Mesothelial cell of epicardium (in vitro differentiated cells): ENCODE measurements around the gene ATP9A. TPM values are rescaled to one million over a fixed set of nuclear protein-coding genes. Genes with fewer than 3 reads are reported as not detected.
A peak's percentile ranks its signal among the peaks of the same experiment; 100 is the strongest.
"Not testable (repeated sequence)": the region's sequence is repeated elsewhere in the genome, so short reads cannot be mapped to it uniquely, and the experiment has no call there.

ENCODE experiments used
- DNase-seq, 2 experiments: peaks; one replicate each; pipeline ENCODE4 v3.0.0; 2021; ENCODE audit warnings: low spot score in 2 of 2; ENCODE audit not compliant: unreplicated experiment in 2 of 2
- H3K27ac Mint-ChIP-seq: 2 replicates; pipeline ENCODE4 v1.8.0; 2021; ENCODE audit warnings: mixed read lengths
- H3K27me3 Mint-ChIP-seq: 2 replicates; pipeline ENCODE4 v1.8.0; 2021; ENCODE audit warnings: low read depth, mixed read lengths
- H3K36me3 Mint-ChIP-seq: 2 replicates; pipeline ENCODE4 v1.8.0; 2021; ENCODE audit warnings: mixed read lengths
- H3K4me1 Mint-ChIP-seq: 2 replicates; pipeline ENCODE4 v1.8.0; 2021; ENCODE audit warnings: mixed read lengths
- H3K4me3 Mint-ChIP-seq: 2 replicates; pipeline ENCODE4 v1.8.0; 2021; ENCODE audit warnings: mild to moderate bottlenecking, moderate library complexity, mixed read lengths
- H3K9me3 Mint-ChIP-seq: 2 replicates; pipeline ENCODE4 v1.8.0; 2021; ENCODE audit warnings: mixed read lengths
- total RNA-seq: library from RNA; stranded (reverse); gene quantifications from 3 replicates; pipeline ENCODE4 v1.2.1, GENCODE V29; 2021
- TF ChIP-seq, protein P1 (sequence below): fragments of 200-600 bp; sonication (generic); IDR thresholded peaks from one replicate; pipeline ENCODE4 v1.5.0; 2021; ENCODE audit warnings: antibody characterized with exemption; ENCODE audit not compliant: unreplicated experiment

ATP9A gene
- total RNA-seq, 1 donor from 2014 or later = 80.0 TPM

DNA sequence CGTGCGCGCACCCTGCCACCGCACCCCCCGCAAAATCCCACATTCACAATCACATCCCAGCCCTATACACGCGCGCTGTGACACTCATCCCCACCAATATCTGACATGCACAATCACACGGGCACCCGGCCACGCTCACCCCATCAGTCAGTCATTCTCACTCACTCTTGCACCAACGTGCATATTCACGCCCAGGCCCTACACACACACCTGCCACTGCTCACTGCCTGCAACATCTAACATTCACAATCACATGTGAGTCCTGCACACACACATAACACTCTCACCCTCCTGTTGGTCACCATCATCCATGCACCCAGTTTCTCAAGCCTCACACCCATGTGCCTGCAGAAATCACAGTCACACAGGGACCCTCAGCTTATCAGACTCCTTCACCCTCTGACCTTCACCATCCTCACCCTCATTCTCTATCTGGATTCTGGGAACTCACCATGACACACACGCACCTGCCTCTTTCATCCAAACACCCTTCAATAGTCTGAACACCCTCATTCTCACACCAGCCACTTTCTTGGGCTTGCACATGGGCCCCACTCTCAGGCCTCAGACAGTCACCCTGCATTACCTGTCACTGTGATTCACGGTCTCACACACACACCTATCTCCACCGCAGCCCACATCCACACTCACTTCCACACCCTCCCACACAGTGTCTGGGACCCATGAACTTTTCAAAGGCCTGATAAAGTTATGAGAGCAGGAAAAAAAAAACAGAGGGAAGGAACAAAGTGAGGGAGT is 748 bp upstream of the ATP9A start:
- TF ChIP-seq, protein P1, sequence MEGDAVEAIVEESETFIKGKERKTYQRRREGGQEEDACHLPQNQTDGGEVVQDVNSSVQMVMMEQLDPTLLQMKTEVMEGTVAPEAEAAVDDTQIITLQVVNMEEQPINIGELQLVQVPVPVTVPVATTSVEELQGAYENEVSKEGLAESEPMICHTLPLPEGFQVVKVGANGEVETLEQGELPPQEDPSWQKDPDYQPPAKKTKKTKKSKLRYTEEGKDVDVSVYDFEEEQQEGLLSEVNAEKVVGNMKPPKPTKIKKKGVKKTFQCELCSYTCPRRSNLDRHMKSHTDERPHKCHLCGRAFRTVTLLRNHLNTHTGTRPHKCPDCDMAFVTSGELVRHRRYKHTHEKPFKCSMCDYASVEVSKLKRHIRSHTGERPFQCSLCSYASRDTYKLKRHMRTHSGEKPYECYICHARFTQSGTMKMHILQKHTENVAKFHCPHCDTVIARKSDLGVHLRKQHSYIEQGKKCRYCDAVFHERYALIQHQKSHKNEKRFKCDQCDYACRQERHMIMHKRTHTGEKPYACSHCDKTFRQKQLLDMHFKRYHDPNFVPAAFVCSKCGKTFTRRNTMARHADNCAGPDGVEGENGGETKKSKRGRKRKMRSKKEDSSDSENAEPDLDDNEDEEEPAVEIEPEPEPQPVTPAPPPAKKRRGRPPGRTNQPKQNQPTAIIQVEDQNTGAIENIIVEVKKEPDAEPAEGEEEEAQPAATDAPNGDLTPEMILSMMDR = no peak
- no peak for DNase-seq
- peak overlapping the region; percentile 78 for H3K4me3 Mint-ChIP-seq

DNA sequence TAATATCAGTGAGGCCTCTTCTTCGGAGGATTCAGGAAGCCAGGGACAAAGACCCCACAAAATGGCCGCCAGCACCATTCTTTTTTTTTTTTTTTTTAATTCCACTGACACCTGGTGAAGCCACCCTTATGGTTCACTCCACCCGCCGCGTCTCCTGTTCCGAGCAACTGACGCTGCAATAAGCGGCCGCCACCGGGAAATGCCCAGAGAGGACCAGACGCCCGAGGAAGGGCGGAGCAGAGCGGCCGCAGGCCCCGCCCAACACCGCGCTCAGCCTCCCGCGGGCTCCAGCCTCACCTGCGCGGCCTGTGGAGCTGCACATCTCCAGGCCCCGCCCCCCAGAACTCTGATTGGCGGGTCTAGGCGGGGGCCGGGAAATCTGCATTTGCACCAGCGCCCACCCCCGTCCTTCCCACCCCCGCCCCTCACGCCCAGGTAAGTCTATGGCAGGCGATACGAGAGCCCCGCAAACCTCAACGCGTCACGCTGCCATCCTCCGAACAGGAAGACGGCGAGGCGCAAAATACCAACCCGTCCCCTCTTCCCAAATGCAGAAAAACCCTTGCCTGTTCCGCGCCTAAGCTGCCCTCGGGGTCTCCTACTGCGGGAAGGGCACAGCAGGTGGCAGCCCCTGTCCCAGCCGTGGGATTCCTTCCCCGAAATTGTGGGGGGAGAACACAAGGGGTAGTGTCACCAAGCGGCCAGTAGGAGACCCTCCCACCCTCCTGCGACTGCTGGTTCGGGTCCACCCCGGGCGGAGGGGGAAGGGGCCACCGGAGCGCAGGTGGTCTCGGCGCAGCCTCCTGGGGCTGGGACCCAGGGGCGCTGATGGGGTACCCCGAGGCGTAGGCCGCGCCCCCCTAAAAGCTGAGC is 960 bp downstream of the ATP9A start:
- Mint-ChIP-seq H3K27ac (peak overlapping the region; percentile 91), H3K9me3 (no peaks in the 10 kb centered on the region), H3K36me3 (peaks cover 1% of the 10 kb centered on the region), H3K4me3 (peak overlapping the region; percentile 78), H3K27me3 (no peaks in the 10 kb centered on the region), H3K4me1 (peaks cover 7% of the 10 kb centered on the region)
- TF ChIP-seq, protein P1 = peak; percentile 52
- DNase-seq = peak; percentile 74 to 80

More for the DNA sequence above, 748 bp upstream of the ATP9A start:
- Mint-ChIP-seq H3K4me1 (peaks cover 7% of the 10 kb centered on the region), H3K27ac (peak overlapping the region; percentile 89), H3K9me3 (no peaks in the 10 kb centered on the region), H3K27me3 (no peaks in the 10 kb centered on the region), H3K36me3 (peaks cover 1% of the 10 kb centered on the region)

DNA sequence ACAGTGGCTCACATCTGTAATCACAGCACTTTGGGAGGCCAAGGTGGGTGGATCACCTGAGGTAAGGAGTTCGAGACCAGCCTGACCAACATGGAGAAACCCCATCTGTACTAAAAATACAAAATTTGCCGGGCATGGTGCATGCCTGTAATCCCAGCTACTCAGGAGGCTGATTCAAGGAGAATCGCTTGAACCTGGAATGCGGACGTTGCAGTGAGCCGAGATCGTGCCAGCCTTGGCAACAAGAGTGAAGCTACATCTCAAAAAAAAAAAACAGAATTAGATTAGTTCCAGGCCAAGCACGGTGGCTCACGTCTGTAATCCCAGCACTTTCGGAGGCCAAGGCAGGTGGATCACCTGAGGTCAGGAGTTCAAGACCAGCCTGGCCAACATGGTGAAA is 2.8 kb downstream of the ATP9A start:
- H3K27ac Mint-ChIP-seq, DNase-seq, H3K27me3 Mint-ChIP-seq, H3K36me3 Mint-ChIP-seq, H3K9me3 Mint-ChIP-seq: not testable (repeated sequence)
- Mint-ChIP-seq H3K4me3 (peak overlapping the region; percentile 17), H3K4me1 (peaks cover 15% of the 10 kb centered on the region)

DNA sequence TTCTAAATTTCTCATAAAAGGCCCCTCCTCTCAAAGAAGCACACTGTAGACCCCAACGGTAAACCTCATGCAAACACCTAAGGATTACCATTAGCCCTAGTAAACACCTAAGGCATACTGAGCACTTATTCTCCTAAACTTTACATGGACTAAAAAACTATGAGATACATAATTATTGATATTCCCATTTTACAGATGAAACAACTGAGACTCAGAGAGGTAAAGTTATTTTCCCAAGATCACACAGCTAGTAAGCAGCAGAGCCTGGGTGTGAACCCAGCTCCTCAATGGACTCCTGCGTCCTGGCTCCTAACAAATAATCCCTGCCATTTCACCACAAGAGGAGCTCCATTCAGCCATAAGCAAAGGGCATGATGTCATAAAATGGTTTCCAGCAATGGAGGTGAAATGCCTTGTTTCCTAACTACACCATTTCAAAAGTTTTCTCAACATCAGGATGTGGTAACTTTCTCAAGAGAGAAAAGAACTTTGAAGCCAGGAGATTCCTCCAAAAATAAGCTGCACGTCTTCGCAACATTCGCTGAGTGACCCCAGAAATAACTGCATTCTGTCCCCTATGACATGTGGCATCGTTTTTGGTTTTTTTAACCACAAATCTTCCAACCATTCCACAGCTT is 4.1 kb downstream of the ATP9A start:
- Mint-ChIP-seq H3K36me3 (peaks cover 9% of the 10 kb centered on the region), H3K27ac (no peak overlapping the region), H3K9me3 (no peaks in the 10 kb centered on the region), H3K27me3 (no peaks in the 10 kb centered on the region), H3K4me3 (no peak overlapping the region), H3K4me1 (peaks cover 20% of the 10 kb centered on the region)
- no peak for DNase-seq
- TF ChIP-seq, protein P1 = no peak

DNA sequence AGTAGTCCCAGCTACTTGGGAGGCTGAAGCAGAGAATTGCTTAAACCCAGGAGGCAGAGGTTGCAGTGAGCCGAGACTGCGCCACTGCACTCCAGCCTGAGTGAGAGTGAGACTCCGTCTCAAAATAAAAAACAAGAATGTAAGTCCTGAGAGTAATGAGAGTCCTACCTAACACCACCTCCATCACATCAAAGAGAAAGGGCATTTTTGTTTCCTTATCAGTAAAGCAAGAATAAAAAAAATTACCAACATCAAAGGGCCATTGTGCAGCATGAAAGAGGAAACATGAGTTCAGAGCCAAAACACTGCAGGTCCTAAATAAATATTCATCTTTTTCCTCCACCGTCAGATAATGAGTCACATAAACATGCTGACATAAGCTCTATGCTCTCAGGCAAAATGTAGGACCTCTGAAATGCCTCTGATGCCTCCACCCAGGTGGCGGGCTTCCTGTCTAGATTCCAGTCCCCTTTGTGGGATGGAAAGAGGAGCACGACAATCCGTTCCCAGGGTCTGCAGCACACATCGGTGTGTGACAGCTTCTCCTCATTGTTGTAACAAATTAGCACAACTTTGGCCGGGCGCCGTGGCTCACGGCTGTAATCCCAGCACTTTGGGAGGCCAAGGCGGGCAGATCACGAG is 7.2 kb downstream of the ATP9A start:
- no peak for DNase-seq
- Mint-ChIP-seq H3K4me3 (no peak overlapping the region), H3K27me3 (no peaks in the 10 kb centered on the region)

More for the DNA sequence above, 7.2 kb downstream of the ATP9A start:
- Mint-ChIP-seq H3K9me3 (no peaks in the 10 kb centered on the region), H3K27ac (peak overlapping the region; percentile 80), H3K36me3 (peaks cover 9% of the 10 kb centered on the region), H3K4me1 (peaks cover 25% of the 10 kb centered on the region)
- TF ChIP-seq, protein P1 = no peak
